Measurements from ENCODE around the gene AATK.
A peak's percentile ranks its signal among the peaks of the same experiment; 100 is the strongest.
"Not testable (repeated sequence)": the region's sequence is repeated elsewhere in the genome, so short reads cannot be mapped to it uniquely, and the experiment has no call there.

Gene AATK

GRCh38 chr17:81091774-81092517, 74.1 kb downstream of the AATK start:
- DNase-seq (ENCODE audit: low read depth in 2 of 2), result no peak

- no peak for DNase-seq (ENCODE audit: low read depth in 2 of 2)
Measured at GRCh38 chr17:81091154-81091553, 74.9 kb downstream of the AATK start.

GRCh38 chr17:81090361-81091136, 75.5 kb downstream of the AATK start:
- peak in 1 of 2 donors; percentile 9 for DNase-seq (ENCODE audit: low read depth in 2 of 2)

- DNase-seq (ENCODE audit: low read depth in 2 of 2), result no peak
Measured at GRCh38 chr17:81086789-81087551, 79.1 kb downstream of the AATK start.

GRCh38 chr17:81085420-81085911, 80.6 kb downstream of the AATK start:
- DNase-seq (ENCODE audit: low read depth in 2 of 2), result no peak

GRCh38 chr17:81084680-81085419, 81.2 kb downstream of the AATK start:
- no peak for DNase-seq (ENCODE audit: low read depth in 2 of 2)

- no peak for DNase-seq (ENCODE audit: low read depth in 2 of 2)
Measured at GRCh38 chr17:81083125-81083765, 82.8 kb downstream of the AATK start.

GRCh38 chr17:81082177-81083073, 83.6 kb downstream of the AATK start:
- no peak for DNase-seq (ENCODE audit: low read depth in 2 of 2)

- no peak for DNase-seq (ENCODE audit: low read depth in 2 of 2)
Measured at GRCh38 chr17:81081222-81082176, 84.5 kb downstream of the AATK start.

- DNase-seq (ENCODE audit: low read depth in 2 of 2), result no peak
Measured at GRCh38 chr17:81080019-81080418, 86.0 kb downstream of the AATK start.

- DNase-seq (ENCODE audit: low read depth in 2 of 2), result not testable (repeated sequence)
Measured at GRCh38 chr17:81078026-81078913, 87.8 kb downstream of the AATK start.

- DNase-seq (ENCODE audit: low read depth in 2 of 2), result no peak
Measured at GRCh38 chr17:81076141-81076679, 89.8 kb downstream of the AATK start.

- no peak for DNase-seq (ENCODE audit: low read depth in 2 of 2)
Measured at GRCh38 chr17:81075307-81075706, 90.7 kb downstream of the AATK start.

GRCh38 chr17:81074875-81075274, 91.1 kb downstream of the AATK start:
- DNase-seq (ENCODE audit: low read depth in 2 of 2), result no peak

- no peak for DNase-seq (ENCODE audit: low read depth in 2 of 2)
Measured at GRCh38 chr17:81073967-81074839, 91.8 kb downstream of the AATK start.
